CD4-positive, alpha-beta T cell treated with Interleukin-21 for 1 hour (primary cell): ENCODE results near the gene AMD1.

Experiments
- DNase-seq: peaks from one replicate; pipeline ENCODE4 v3.0.0-alpha.2; 2020

AMD1 gene

GRCh38 chr6:110939429-110940200 lies 65.0 kb downstream of the AMD1 start:
- no peak for DNase-seq

GRCh38 chr6:110944681-110945151 lies 70.1 kb downstream of the AMD1 start:
- peak; percentile 43 for DNase-seq
